DND-41 (cell line): ENCODE results near the gene MESP2.

ENCODE experiments used
- ATAC-seq: fragments of 200-7000 bp; cut with Tn5 transposase; 3 replicates; pipeline ENCODE4 v1.9.1; 2021; ENCODE audit warnings: low read depth; ENCODE audit not compliant: insufficient read depth
- DNase-seq: peaks from one replicate; pipeline ENCODE4 v3.0.0-alpha.2; 2020
- H2AFZ ChIP-seq: 2 replicates; pipeline ENCODE4 v1.6.0; 2012; ENCODE audit warnings: low read depth, low read length
- H3K27ac ChIP-seq: 2 replicates; pipeline ENCODE4 v1.5.1; 2012; ENCODE audit warnings: low read length, inconsistent platforms
- H3K27me3 ChIP-seq: fragments of 200-600 bp; sonication (generic); 2 replicates; pipeline ENCODE4 v1.6.0; 2012; ENCODE audit warnings: low read length, mild to moderate bottlenecking, inconsistent platforms; ENCODE audit not compliant: insufficient read depth, poor library complexity
- H3K36me3 ChIP-seq: 2 replicates; pipeline ENCODE4 v1.5.1; 2012; ENCODE audit warnings: low read length, inconsistent platforms; ENCODE audit not compliant: insufficient read depth
- H3K4me1 ChIP-seq: 2 replicates; pipeline ENCODE4 v1.5.1; 2012; ENCODE audit warnings: mild to moderate bottlenecking, low read length; ENCODE audit not compliant: insufficient read depth
- H3K4me2 ChIP-seq: 2 replicates; pipeline ENCODE4 v1.6.0; 2012; ENCODE audit warnings: mild to moderate bottlenecking, moderate library complexity, low read length, inconsistent platforms; ENCODE audit not compliant: insufficient read depth
- H3K4me3 ChIP-seq, 2 experiments: fragments of 200-600 bp in 1 of 2; shearing (Covaris generic) in 1 of 2; 2 replicates each; pipeline ENCODE4 v1.5.1; 2012 to 2016; ENCODE audit warnings: inconsistent platforms in 2 of 2, low read length in 2 of 2, mild to moderate bottlenecking in 2 of 2, low read depth in 1 of 2, moderate library complexity in 1 of 2
- H3K79me2 ChIP-seq: 2 replicates; pipeline ENCODE4 v1.6.0; 2012; ENCODE audit warnings: low read length, inconsistent platforms; ENCODE audit not compliant: insufficient read depth
- H3K9ac ChIP-seq: 2 replicates; pipeline ENCODE4 v1.6.0; 2012; ENCODE audit warnings: low read depth, mild to moderate bottlenecking, inconsistent platforms, low read length, moderate library complexity
- H3K9me3 ChIP-seq: 2 replicates; pipeline ENCODE4 v1.5.1; 2012; ENCODE audit warnings: low read length, moderate library complexity, mild to moderate bottlenecking, inconsistent platforms; ENCODE audit not compliant: insufficient read depth, severe bottlenecking
- H4K20me1 ChIP-seq: 2 replicates; pipeline ENCODE4 v1.6.0; 2012; ENCODE audit warnings: low read length; ENCODE audit not compliant: insufficient read depth
- EZH2 ChIP-seq: IDR thresholded peaks from 3 replicates; pipeline ENCODE4 v1.6.1; 2012; ENCODE audit warnings: borderline replicate concordance, low read depth, mild to moderate bottlenecking, moderate library complexity, low read length, inconsistent platforms; ENCODE audit not compliant: severe bottlenecking
- TF ChIP-seq, protein P1 (sequence below): IDR thresholded peaks from 2 replicates; pipeline ENCODE4 v1.5.1; 2012; ENCODE audit warnings: borderline replicate concordance, low read length, moderate library complexity, mild to moderate bottlenecking; ENCODE audit not compliant: poor library complexity, severe bottlenecking; ENCODE audit errors: extremely low read depth

Gene MESP2

DNA sequence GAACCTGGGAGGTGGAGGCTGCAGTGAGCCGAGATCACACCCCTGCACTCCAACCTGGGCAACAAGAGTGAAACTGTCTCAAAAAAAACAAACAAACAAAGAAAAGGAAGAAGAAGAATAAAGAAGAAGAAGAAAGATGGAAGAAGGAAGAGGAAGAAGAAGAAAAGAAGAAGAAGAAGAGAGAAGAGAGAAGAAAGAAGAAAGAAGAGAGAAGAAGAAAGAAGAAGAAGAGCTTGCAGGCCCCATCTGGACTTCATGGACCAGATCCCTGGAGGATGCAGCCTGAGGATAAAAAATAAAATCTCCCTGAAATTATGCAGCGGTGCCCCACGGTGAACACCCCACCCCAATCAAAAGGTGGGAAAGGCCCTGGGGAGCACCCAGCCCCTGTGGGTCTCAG lies 16.3 kb upstream of the MESP2 start:
- Histone ChIP-seq H3K9ac (no peak overlapping the region), H2AFZ (no peak overlapping the region), H3K27me3 (no peaks in the 10 kb centered on the region), H3K27ac (no peak overlapping the region), H4K20me1 (no peaks in the 10 kb centered on the region), H3K9me3 (no peaks in the 10 kb centered on the region), H3K4me3 (no peak overlapping the region), H3K4me1 (no peaks in the 10 kb centered on the region), H3K36me3 (no peaks in the 10 kb centered on the region), H3K4me2 (no peak overlapping the region), H3K79me2 (no peaks in the 10 kb centered on the region)
- no peak for ATAC-seq
- DNase-seq = no peak
- TF ChIP-seq, protein P1, sequence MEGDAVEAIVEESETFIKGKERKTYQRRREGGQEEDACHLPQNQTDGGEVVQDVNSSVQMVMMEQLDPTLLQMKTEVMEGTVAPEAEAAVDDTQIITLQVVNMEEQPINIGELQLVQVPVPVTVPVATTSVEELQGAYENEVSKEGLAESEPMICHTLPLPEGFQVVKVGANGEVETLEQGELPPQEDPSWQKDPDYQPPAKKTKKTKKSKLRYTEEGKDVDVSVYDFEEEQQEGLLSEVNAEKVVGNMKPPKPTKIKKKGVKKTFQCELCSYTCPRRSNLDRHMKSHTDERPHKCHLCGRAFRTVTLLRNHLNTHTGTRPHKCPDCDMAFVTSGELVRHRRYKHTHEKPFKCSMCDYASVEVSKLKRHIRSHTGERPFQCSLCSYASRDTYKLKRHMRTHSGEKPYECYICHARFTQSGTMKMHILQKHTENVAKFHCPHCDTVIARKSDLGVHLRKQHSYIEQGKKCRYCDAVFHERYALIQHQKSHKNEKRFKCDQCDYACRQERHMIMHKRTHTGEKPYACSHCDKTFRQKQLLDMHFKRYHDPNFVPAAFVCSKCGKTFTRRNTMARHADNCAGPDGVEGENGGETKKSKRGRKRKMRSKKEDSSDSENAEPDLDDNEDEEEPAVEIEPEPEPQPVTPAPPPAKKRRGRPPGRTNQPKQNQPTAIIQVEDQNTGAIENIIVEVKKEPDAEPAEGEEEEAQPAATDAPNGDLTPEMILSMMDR = no peak

DNA sequence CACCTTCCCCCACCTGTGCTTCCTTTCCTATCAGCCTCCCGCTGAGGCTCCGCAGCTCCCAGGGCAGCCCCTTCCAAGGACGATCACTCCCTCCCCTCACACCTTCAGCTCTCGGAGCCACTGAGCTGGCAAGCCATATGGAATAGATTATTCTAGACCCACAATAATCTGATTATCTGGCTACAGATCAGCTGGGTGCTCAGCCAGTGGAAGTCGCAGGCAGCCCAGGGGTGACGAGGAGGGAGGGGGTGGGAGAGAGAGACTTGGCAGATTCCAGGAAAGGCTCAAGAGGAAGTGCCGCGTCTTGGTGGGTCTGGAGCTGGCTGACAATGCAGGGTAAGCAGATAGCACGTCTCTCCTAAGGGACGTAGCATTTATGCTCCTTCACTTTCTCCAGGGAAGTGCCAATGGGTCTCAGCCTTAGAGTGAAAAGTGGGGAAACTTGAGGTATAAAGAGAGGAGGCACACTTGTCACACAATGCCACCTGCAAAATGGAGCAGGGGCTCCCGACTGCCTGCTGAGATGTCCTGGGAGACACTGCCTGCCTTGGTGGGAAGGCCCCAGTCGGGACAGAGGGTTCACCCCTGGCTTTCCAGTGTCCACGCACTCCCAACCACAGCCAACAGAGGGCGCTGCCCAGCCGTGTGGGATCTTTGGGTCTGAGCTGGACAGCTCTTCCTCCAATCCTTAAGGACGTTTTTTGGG lies 15.7 kb upstream of the MESP2 start:
- no peaks in the 10 kb centered on the region for H4K20me1 ChIP-seq
- no peak overlapping the region for H3K27ac ChIP-seq
- TF ChIP-seq, protein P1 = peak; percentile 87
- TF ChIP-seq EZH2 = no peak
- ATAC-seq (peak; percentile 86), DNase-seq (peak; percentile 65)
- no peaks in the 10 kb centered on the region for H3K79me2 ChIP-seq
- no peak overlapping the region for H3K4me3 ChIP-seq
- no peak overlapping the region for H3K9ac ChIP-seq
- no peaks in the 10 kb centered on the region for H3K27me3 ChIP-seq
- H2AFZ ChIP-seq = no peak overlapping the region
- no peak overlapping the region for H3K4me2 ChIP-seq
- no peaks in the 10 kb centered on the region for H3K4me1 ChIP-seq
- H3K9me3 ChIP-seq = no peaks in the 10 kb centered on the region
- no peaks in the 10 kb centered on the region for H3K36me3 ChIP-seq

DNA sequence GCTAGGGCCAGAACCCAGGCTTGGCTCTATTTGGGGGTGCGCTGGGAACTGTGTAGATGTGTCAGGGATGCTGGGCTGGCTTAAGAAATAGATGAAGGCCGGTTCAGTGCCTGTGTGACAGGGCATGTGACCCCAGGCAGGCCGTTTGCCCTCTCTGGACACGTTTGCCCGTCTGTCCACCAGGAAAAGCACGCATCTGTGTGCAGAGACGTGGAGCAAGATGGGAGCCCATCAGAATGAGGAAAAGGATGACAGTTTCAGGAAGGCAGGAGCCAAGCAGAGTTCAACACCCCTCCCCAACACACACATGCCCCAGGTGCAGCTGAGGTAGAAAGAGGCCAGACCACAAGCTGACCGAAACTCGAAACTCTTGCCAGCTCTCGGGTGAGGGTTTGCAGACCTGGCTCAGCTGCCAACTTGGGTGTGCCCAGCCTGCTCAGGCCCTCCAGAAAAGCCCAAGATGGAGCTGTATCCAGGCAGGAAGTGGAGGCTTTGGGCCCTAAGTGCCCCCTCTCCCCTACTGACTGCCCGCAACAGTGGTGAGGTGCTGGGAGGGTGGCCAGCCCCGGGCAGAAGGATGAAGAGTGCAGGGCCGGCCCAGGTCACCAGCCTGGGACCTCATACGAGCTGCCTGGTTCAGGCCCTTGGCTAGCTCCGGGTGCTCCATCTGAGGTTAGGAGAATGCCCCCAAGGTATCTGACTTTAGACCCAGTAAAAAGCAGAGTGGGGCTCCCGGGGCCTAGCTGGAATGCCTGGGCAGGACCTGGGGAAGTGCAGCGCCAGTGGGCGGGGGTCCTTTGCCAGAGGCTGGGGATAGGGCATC lies 14.9 kb upstream of the MESP2 start:
- H3K9ac ChIP-seq = no peak overlapping the region
- no peaks in the 10 kb centered on the region for H3K27me3 ChIP-seq
- no peaks in the 10 kb centered on the region for H3K9me3 ChIP-seq
- H3K27ac ChIP-seq = no peak overlapping the region
- no peaks in the 10 kb centered on the region for H3K4me1 ChIP-seq
- no peak for TF ChIP-seq EZH2
- TF ChIP-seq, protein P1 = no peak
- no peaks in the 10 kb centered on the region for H4K20me1 ChIP-seq
- no peaks in the 10 kb centered on the region for H3K36me3 ChIP-seq
- H2AFZ ChIP-seq = no peak overlapping the region
- ATAC-seq = no peak
- no peak overlapping the region for H3K4me2 ChIP-seq
- H3K4me3 ChIP-seq = no peak overlapping the region
- DNase-seq = no peak
- no peaks in the 10 kb centered on the region for H3K79me2 ChIP-seq
